HL-60 (cell line): ENCODE results near the gene TULP4.

Experiments used
- GABPA ChIP-seq: IDR thresholded peaks from 2 replicates; pipeline ENCODE4 v1.6.1; 2012; ENCODE audit warnings: low read depth
- POLR2AphosphoS5 ChIP-seq: IDR thresholded peaks from 2 replicates; pipeline ENCODE4 v1.6.1; 2012; ENCODE audit warnings: low read depth
- TF ChIP-seq, protein P1 (sequence below): IDR thresholded peaks from one replicate; pipeline ENCODE4 v1.5.1; 2011; ENCODE audit warnings: low read length, control low read depth, inconsistent platforms; ENCODE audit not compliant: insufficient read depth

- TF ChIP-seq, protein P1, sequence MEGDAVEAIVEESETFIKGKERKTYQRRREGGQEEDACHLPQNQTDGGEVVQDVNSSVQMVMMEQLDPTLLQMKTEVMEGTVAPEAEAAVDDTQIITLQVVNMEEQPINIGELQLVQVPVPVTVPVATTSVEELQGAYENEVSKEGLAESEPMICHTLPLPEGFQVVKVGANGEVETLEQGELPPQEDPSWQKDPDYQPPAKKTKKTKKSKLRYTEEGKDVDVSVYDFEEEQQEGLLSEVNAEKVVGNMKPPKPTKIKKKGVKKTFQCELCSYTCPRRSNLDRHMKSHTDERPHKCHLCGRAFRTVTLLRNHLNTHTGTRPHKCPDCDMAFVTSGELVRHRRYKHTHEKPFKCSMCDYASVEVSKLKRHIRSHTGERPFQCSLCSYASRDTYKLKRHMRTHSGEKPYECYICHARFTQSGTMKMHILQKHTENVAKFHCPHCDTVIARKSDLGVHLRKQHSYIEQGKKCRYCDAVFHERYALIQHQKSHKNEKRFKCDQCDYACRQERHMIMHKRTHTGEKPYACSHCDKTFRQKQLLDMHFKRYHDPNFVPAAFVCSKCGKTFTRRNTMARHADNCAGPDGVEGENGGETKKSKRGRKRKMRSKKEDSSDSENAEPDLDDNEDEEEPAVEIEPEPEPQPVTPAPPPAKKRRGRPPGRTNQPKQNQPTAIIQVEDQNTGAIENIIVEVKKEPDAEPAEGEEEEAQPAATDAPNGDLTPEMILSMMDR: no peak
- TF ChIP-seq POLR2AphosphoS5 (no peak), GABPA (no peak)
These were observed 83.9 kb downstream of the TULP4 start for GRCh38 chr6:158396136-158396535.
